Stimulated activated CD4-positive, alpha-beta T cell treated with anti-CD3 and anti-CD28 coated beads, Interleukin-12 subunit alpha, Interleukin-12 subunit beta, amount 100 ng/mL, for 4 hours (primary cell): ENCODE measurements around the gene VEGFA.

ENCODE experiments used
- DNase-seq: peaks from one replicate; pipeline ENCODE4 v3.0.0-alpha.2; 2020

VEGFA gene

DNA sequence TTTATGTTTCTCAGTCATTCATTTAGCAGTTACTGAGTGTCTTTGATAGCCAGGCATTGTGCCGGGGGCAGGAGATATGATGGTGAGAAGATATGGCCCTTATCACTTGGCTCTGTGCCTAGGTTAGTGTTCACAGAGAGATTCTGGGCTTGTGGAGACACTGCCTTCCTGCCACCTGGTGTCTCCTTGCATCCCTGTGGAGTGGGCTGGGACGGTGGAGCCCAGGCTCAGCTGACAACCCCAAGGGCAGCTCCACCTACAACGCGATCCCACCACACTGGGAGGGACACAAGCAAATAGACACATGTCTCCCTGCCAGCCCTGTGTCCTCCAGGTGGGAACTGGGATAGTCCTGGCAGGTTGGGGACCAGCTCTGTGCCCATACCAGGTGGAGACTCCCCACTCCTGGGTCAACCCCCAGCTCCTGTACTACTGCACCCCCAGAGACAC is 30.3 kb upstream of the VEGFA start:
- no peak for DNase-seq

- DNase-seq = no peak
Observed at GRCh38 chr6:43740321-43740960, 29.6 kb upstream of the VEGFA start.

GRCh38 chr6:43740961-43741764 is 28.8 kb upstream of the VEGFA start:
- no peak for DNase-seq

- DNase-seq = no peak
Observed at GRCh38 chr6:43741829-43742228, 28.2 kb upstream of the VEGFA start.

DNA sequence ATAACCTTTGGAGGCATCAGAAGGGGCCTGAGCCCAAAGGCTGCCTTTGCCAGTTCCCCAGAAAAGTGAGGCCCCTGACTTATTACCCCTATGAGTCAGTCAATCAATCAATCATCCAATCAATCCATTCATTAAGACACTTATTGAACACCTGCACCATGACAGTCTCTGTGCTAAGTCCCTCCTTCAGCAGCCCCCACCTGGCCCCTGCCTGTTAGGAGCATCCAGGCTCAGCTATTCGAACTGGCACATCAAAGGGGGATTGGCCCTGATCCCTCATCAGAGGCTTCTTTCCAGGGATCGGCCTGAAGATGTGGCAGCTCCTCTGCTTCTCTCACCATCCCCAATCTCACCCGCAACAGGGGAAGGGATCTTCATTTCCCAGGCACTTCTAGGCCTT is 27.7 kb upstream of the VEGFA start:
- DNase-seq = no peak

- no peak for DNase-seq
Observed at GRCh38 chr6:43742931-43743632, 26.9 kb upstream of the VEGFA start.

DNA sequence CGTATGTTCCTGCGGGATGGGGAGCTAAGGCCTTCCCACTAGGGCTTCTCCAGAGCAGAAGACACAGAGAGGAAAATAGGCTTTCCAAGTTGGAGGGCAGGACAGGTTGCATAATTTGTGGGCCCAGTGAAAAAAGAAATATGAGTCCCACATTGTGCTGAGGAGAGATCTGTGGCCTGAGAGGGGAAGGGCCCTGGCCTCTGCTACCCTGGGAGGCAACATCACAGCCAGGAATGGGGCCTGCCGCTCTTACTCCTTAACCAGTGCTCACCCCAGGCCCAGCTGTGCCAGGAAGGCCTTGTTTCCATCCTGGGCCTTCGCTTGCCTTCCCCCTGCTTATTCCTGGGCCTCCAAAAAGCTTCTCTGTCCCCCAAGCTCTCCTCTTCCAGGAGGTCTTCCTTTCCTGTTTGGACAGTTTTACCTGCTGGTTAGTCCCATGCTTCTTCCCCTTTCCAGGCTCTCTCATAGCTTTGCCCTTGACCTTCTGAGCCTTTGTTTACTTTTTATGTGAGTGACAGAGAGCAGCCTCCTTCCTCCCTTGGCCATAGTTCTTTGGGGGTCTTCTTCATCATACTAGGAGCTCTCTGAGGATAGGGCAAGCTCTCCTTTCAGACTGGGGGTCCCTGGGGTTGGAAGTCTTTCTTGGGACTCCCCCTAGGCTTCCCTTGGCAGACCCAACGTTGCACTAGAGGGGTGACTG is 26.2 kb upstream of the VEGFA start:
- DNase-seq = no peak

GRCh38 chr6:43744491-43744890 is 25.5 kb upstream of the VEGFA start:
- no peak for DNase-seq

DNA sequence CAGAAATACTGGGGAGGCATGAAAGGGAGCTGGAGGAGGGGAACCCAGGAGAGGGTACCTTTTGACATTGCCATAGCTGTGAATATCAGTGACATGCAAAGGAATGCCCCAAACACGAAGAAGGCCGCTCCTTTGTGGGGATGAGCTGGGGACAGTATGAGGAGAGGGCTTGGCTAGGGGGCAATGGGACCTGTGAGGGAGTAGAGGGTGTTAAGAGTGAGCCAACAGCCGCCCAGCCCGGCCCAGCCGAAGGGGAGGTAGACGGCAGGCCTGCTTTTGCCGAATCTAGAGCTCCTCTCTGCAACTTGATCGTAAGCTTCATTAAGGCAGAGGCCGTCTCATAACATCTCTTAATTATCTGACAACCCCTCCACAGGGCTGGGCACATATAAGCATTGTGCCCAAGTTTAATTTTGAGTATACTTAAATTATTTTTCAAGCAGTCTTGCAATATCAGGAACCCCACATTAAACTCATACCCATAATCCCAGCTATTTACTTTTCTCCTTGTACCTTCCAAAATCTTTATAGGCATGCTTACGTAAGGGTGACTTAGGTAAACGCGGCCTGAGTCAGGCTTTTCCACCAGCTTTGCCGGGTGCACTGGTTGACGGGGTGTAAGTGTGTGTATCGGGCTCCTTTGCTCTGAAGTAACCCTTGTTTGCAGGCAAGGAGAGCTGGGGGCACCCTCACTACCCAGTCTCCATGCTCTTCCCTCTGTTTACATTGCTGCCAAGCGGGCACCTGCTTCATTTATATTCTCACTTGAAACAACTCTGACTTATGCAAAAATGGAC is 24.9 kb upstream of the VEGFA start:
- no peak for DNase-seq

DNA sequence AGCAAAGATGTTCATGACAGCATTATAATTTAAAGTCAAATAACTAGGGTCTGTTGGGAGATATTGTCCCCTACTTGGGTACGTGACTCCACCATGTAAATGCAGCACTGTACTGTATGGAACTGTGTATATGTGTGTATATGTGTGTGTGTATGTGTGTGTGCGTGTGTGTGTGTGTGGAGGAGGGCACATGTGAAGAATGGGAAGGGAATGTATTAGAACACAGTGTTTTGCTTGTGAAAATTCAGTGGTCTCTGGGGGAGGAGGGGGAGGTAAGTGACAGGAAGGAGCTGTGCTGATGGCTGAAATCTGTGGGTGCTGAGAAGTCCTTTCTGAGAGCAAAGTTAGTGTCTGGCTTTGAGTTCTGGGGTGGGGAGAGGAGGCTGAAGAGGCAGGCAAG is 23.9 kb upstream of the VEGFA start:
- DNase-seq = no peak

- no peak for DNase-seq
Observed at GRCh38 chr6:43746613-43747102, 23.4 kb upstream of the VEGFA start.

DNA sequence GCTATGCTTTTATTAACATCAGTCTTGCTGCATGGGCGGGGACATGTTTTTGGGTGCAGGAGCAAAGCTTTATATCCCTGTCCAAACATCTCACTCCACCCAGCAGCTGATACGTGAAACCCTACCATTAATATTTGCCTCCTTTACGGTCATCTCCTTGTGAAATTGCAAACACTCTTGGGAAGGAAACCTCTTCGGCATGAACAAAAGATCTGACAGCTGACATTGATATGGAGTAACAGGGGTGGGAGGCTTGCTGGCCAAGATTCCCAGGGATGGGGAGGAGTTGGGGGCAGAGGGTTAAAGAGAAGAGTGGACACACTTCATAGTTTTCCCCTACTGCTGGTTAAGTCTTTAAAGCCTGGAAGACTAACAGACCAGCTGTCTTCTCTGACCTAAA is 22.2 kb upstream of the VEGFA start:
- no peak for DNase-seq

- no peak for DNase-seq
Observed at GRCh38 chr6:43748765-43749164, 21.2 kb upstream of the VEGFA start.

DNA sequence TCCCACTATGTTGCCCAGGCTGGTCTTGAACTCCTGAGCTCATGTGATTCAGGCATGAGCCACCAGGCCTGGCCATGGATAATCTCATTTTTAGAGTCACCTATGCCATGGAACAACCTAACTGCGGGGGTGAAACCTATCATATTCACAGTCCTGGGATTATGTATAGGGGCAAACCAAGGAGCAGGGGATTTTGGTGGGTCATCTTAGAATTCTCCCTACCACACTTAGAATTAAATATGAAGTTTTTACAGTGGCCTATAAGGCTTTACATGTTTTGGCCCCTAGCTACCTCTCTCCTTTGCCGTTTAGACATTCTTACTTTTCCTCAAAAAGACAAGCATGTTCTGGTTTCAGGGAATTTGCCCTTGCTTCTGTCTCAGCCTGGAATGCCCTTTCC is 20.6 kb upstream of the VEGFA start:
- DNase-seq = no peak

- DNase-seq = no peak
Observed at GRCh38 chr6:43750622-43751021, 19.4 kb upstream of the VEGFA start.

DNA sequence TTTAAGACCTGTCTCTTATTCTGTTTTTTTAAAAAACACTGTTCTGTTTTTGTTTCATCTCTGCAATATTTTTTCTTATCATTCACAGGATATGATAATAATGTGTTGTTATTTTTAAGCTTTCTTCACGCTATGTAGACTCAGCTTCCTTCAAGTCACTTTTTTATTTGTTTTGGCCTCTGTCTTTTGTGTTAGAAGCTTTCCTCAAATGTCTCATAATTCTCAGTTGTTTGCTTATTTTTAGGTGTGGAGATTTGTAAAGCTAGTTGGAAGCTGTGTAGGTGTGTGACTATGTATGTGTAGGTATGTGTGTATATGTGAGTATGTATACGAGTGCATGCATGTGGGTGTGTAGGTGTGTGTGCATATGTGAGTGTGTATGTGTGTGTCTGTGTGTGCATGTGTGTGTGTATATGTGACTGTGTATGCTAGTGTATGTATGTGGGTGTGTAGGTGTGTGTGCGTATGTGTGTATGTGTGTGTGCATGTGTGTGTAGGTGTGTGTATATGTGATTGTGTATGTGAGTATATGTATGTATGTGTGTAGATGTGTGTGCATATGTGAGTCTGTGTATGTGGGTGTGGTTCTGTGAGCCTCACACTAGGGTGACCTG is 16.3 kb upstream of the VEGFA start:
- DNase-seq = no peak

- no peak for DNase-seq
Observed at GRCh38 chr6:43757966-43758616, 11.9 kb upstream of the VEGFA start.

DNA sequence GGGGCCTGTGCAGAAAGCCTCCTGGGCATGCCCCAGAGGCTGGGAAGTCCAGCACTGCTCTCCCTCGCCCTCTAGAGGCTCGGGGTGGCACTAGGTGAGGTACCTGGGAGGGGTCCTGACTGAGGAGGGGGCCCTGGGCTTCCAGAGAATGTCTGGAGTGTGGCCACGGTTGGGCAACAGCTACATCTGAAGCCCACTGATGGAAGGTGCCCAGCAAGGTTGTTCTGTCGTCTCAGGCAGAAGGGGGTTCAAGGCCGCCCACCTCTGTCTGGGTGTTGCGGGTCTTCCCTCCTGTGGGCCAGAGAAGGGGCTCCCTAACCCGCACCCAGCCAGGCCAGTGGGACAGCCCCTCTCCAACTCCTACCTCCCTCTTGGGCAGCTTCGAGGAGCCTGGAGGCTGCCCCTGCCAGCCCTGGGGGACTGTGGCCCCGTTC is 11.4 kb upstream of the VEGFA start:
- no peak for DNase-seq

GRCh38 chr6:43759136-43759906 is 10.7 kb upstream of the VEGFA start:
- DNase-seq = no peak

- no peak for DNase-seq
Observed at GRCh38 chr6:43759907-43760206, 10.2 kb upstream of the VEGFA start.
